Measurements from ENCODE around the gene CFAP74. TPM values are rescaled to one million over a fixed set of nuclear protein-coding genes. Genes with fewer than 3 reads are reported as not detected.

Gene CFAP74
- total RNA-seq, 1 experiment from 2014 or later, result 0.28 TPM

DNA sequence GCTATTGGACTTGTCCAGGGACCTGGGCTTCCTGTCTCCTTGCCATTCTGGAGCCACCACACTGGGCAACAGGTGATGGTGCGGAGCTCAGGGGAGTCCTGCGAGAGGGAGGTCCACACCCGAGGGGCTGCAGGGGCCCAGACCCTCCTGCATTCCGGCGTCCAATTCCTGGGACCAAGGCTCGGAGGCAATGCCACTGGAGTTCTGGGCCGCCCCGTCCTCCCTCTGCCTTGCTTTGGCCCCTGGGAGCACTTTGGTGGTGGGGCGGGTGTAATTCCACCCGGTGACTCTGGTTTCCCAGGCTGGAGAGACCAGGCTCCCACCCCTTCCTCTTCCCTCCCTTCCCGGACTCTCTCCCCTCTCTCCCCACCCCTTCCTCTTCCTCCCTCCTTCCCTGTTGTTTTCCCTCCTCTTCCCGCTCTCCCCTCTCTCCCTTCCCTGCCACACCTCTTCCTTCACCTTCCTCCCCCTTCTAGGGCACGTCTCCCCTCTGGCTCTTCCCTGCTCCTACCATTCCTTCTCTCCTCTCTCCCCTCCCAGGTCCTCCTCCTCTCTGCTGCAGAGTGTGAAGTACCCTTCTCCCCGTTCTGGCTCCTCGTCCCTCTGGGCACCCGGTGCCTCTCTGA is 48.6 kb upstream of the CFAP74 start:
- Histone ChIP-seq H2AFZ (ENCODE audit: low read length) (no peak overlapping the region), H4K5ac (ENCODE audit: insufficient read length, low read depth, low read length) (no peak overlapping the region), H2BK120ac (ENCODE audit: low read depth, low read length, poor library complexity, severe bottlenecking) (no peak overlapping the region), H3T11ph (ENCODE audit: low read length) (no peak overlapping the region), H3K14ac (ENCODE audit: insufficient read depth, low read length) (no peak overlapping the region), H2AK5ac (ENCODE audit: insufficient read length, low read length) (no peak overlapping the region), H3K9me3 (ENCODE audit: control insufficient read depth, low read depth, low read length) (no peaks in the 10 kb centered on the region), H3K56ac (ENCODE audit: insufficient read length, low read depth, low read length) (no peak overlapping the region), H3K18ac (ENCODE audit: insufficient read length, low read depth, low read length) (no peak overlapping the region), H3K4me1 (ENCODE audit: insufficient read depth, low read length) (no peaks in the 10 kb centered on the region; the same call in 1 of the 2 replicates), H2BK20ac (ENCODE audit: low read depth, low read length, poor library complexity, severe bottlenecking) (no peak overlapping the region), H4K8ac (replicated peaks; ENCODE audit: insufficient read length, low read depth, low read length) (no peak overlapping the region), H3K27me3 (ENCODE audit: insufficient read depth, low read length) (no peaks in the 10 kb centered on the region), H3K9ac (ENCODE audit: extremely low read depth, insufficient read length, low read length) (no peak overlapping the region), H3K4ac (ENCODE audit: low read depth, low read length) (no peak overlapping the region), H2BK15ac (ENCODE audit: low read depth, low read length) (no peak overlapping the region), H2BK5ac (ENCODE audit: insufficient read length, low read length) (no peak overlapping the region), H2BK12ac (ENCODE audit: insufficient read length, low read depth, low read length) (no peak overlapping the region), H3K23ac (ENCODE audit: insufficient read length, low read depth, low read length) (no peak overlapping the region), H3K23me2 (ENCODE audit: insufficient read length, low read depth, low read length, poor library complexity, severe bottlenecking) (peaks cover 10% of the 10 kb centered on the region), H4K20me1 (ENCODE audit: control insufficient read depth, insufficient read depth, insufficient read length) (no peaks in the 10 kb centered on the region), H4K91ac (ENCODE audit: insufficient read length, low read depth, low read length) (no peak overlapping the region), H3K79me2 (ENCODE audit: insufficient read depth, low read length) (peaks cover 2% of the 10 kb centered on the region; the same call in 1 of the 2 replicates), H3K79me1 (ENCODE audit: insufficient read depth, low read depth, low read length, poor library complexity, severe bottlenecking) (no peaks in the 10 kb centered on the region), H3K4me2 (ENCODE audit: insufficient read depth, insufficient read length, low read length) (no peak overlapping the region), H3K27ac (ENCODE audit: insufficient read length, low read depth, low read length) (no peak overlapping the region)
- peaks cover 10% of the 10 kb centered on the region for H3K27me3 Mint-ChIP-seq (ENCODE audit: low read depth)
- H3K9me3 Mint-ChIP-seq, result no peaks in the 10 kb centered on the region; a peak in 1 of 5 replicates
- no peak for DNase-seq
- H3K36me3 Mint-ChIP-seq (ENCODE audit: insufficient read depth in 1 of 3, low read depth in 3 of 3), result peaks cover 6 to 17% (median 16%) of the 10 kb centered on the region in 3 experiments
- H3K4me1 Mint-ChIP-seq, result peaks cover 14 to 22% of the 10 kb centered on the region in 2 experiments
- no CpG with 5 or more reads among the region's 16 CpGs for WGBS (ENCODE audit: extremely low coverage, insufficient read length, low lambda C conversion rate)
- TF ChIP-seq, protein P1, sequence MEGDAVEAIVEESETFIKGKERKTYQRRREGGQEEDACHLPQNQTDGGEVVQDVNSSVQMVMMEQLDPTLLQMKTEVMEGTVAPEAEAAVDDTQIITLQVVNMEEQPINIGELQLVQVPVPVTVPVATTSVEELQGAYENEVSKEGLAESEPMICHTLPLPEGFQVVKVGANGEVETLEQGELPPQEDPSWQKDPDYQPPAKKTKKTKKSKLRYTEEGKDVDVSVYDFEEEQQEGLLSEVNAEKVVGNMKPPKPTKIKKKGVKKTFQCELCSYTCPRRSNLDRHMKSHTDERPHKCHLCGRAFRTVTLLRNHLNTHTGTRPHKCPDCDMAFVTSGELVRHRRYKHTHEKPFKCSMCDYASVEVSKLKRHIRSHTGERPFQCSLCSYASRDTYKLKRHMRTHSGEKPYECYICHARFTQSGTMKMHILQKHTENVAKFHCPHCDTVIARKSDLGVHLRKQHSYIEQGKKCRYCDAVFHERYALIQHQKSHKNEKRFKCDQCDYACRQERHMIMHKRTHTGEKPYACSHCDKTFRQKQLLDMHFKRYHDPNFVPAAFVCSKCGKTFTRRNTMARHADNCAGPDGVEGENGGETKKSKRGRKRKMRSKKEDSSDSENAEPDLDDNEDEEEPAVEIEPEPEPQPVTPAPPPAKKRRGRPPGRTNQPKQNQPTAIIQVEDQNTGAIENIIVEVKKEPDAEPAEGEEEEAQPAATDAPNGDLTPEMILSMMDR (conservative IDR thresholded peaks at IDR 0.05), result no peak
- peak overlapping the region; percentile 65 to 80; a peak in 4 of 5 replicates for H3K4me3 Mint-ChIP-seq
- 0 out of 7 replicates have a peak overlapping the region, but pooled peaks of 1 of the 3 experiments have one; percentile 7 for H3K27ac Mint-ChIP-seq
